ENCODE results near the gene GFI1.
"Not testable (repeated sequence)": the region's sequence is repeated elsewhere in the genome, so short reads cannot be mapped to it uniquely, and the experiment has no call there.

The GFI1 gene

DNA sequence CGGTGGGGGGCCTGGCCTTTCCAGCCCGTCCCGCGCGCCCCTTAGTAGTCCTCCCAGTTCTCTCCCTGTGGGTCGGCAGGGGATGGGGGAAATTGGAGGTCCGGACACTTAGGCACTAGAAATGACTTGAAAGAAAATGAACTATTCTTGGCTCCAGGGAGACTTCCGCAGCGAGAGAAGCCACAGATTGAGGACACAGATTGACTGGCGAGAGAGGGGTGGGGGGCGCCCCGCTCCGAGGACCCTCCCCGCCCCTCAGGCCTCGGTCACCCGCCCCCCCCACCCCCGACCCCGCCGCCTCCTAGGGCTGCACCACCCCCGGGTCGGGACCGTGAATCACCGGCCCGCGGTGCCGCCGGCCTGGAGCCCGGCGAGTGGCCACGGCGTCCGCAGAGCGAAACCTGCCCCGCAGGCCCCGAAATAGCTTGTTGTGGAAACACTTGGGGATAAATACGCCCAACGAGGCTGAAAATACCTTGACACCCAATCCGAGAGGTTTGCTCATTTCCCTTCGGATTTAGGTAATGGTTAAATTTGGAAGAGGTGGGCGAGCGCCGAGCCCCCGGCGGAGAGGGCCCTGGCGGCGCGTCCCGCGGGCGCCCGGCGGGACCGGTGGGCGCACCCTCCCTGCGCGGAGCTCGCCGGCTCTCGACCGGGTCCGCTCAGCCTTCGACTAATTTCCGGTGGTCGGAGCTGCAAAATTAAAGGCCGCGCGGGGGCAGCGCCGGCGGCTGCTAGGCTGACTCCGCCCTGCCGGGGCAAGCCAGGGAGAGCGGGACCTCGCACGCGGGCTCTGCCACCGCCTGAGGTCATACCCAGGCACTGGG is at the start of gene GFI1:
TSS of gene GFI1 (minus strand) at position 675 of the 827 bp plus-strand sequence. CDS start 3,438 bp downstream, outside the sequence.
- no peak for DNase-seq
- intact Hi-C loops (cut with DNase I) = no loop called here

DNA sequence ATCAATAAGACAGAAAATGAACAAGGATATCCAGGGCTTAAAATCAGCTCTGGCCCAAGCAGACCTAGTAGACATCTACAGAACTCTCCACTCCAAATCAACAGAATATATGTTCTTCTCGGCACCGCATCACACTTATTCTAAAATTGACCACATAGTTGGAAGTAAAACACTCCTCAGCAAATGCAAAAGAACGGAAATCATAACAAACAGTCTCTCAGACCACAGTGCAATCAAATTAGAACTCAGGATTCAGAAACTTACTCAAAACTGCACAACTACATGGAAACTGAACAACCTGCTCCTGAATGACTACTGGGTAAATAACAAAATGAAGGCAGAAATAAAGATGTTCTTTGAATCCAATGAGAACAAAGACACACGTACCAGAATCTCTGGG is 45.6 kb upstream of the GFI1 start:
- DNase-seq; intact Hi-C loops (cut with DNase I): not testable (repeated sequence)

DNA sequence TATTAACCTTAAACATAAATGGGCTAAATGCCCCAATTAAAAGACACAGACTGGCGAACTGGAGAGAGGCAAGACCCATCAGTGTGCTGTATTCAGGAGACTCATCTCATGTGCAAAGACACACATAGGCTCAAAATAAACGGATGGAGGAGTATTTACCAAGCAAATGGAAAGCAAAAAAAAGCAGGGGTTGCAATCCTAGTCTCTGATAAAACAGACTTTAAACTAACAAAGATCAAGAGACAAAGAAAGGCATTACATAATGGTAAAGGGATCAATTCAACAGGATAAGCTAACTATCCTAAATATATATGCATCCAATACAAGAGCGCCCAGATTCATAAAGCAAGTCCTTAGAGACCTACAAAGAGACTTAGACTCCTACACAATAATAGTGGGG is 45.2 kb upstream of the GFI1 start:
- DNase-seq; intact Hi-C loops (cut with DNase I): not testable (repeated sequence)

GRCh38 chr1:92527670-92528069 is 40.9 kb upstream of the GFI1 start:
- intact Hi-C loops (cut with DNase I) = no loop called here
- DNase-seq = no peak

DNA sequence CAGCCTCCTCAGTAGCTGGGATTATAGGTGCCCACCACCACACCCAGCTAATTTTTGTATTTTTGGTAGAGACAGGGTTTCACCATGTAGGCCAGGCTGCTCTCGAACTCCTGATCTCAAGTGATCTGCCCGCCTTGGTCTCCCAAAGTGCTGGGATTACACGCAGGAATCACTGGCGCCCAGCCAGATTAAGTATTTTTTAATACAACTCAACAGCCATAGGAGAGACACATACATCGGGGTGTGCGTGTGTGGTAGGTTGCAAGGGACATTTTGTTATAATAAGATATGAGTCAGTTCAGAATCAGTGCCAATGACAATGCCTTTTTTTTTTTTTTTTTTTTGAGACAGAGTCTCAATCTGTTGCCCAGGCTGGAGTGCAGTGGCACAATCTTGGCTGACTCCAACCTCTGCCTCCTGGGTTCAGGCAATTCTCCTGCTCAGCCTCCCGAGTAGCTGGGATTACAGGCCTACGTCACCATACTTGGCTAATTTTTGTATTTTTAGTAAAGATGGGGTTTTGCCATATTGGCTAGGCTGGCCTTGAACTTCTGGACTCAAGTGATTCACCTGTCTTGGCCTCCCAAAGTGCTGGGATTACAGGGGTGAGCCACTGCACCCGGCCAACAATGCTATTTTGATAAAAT is 38.3 kb upstream of the GFI1 start:
- DNase-seq = not testable (repeated sequence)

DNA sequence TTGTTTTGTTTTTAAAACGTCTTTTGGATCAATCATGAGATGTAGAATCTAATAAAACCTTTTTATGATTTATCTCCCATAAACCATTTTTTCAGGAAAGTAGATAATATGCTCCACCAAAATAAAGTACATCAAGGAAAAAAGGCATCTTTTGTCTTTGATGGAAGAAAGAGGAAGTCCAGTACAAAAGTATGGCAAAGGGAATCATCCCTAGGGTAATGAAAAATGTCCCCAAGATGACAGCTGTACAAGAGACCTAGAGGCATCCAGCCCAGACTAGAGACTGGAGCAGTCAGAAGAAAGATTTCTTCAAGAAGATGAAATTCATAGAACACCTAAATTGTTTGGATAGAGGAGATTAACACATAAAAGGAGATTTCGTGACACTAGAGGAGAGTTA is 32.3 kb upstream of the GFI1 start:
- DNase-seq = no peak
- intact Hi-C loops (cut with DNase I) = no loop called here

More for the DNA sequence above, 38.3 kb upstream of the GFI1 start:
- intact Hi-C loops (cut with DNase I) = not testable (repeated sequence)

GRCh38 chr1:92516574-92516973 is 29.8 kb upstream of the GFI1 start:
- intact Hi-C loops (cut with DNase I) = no loop called here
- DNase-seq = no peak

DNA sequence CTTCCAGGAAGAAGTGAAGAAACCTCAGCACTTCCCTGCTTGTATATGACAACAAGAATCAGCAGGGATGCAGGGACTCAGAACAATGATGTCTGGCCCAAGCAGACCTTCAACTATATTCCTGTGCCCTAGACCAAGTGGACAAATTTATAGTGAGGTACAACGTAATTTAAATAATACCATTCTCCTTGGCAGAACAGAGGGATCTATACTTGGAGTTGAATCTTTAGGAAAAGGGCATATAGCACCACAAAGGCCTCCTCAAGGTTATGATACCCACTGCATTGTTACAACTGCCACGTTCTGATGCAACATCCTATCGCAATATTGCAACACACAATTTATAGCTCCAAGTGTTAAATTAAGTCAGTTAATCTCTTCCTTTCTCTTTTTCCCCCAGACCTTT is 29.1 kb upstream of the GFI1 start:
- no peak for DNase-seq
- intact Hi-C loops (cut with DNase I) = no loop called here

- no peak for DNase-seq
- intact Hi-C loops (cut with DNase I) = no loop called here
Observed at GRCh38 chr1:92511541-92511940, 24.8 kb upstream of the GFI1 start.

- intact Hi-C loops (cut with DNase I) = no loop called here
- DNase-seq = no peak
Observed at GRCh38 chr1:92509619-92510018, 22.9 kb upstream of the GFI1 start.

DNA sequence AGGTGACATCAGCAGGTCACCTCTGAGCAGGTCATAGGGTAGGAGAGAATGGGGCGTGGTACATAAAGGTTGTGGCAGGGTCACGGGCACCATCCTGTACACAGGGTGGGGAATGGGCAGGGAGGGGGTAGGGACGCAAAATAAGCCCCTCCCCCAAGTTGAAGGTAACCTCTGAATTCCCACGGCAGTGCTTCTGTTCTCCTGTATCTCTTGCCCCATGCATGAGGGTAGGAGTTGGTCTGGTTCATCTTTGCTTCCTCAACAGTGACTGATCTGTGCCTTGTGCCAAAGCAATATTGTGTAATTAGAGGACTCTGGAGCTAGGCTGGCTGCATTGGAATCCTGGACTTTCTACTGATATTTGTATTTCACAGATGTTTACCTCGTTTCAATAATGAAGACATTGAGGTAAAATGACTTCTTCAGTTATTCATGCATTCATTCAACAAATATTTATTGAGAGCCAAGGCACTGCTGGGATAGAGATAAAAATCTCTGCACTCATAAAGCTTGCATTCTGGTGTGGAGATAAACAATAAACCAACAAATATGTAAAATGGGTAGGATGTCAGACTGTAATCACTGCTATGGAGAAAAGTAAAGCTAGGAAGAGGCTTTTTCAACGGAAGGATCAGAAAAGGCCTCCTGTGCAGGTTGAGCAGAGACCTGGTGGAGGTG is 18.4 kb upstream of the GFI1 start:
- intact Hi-C loops (cut with DNase I) = no loop called here

DNA sequence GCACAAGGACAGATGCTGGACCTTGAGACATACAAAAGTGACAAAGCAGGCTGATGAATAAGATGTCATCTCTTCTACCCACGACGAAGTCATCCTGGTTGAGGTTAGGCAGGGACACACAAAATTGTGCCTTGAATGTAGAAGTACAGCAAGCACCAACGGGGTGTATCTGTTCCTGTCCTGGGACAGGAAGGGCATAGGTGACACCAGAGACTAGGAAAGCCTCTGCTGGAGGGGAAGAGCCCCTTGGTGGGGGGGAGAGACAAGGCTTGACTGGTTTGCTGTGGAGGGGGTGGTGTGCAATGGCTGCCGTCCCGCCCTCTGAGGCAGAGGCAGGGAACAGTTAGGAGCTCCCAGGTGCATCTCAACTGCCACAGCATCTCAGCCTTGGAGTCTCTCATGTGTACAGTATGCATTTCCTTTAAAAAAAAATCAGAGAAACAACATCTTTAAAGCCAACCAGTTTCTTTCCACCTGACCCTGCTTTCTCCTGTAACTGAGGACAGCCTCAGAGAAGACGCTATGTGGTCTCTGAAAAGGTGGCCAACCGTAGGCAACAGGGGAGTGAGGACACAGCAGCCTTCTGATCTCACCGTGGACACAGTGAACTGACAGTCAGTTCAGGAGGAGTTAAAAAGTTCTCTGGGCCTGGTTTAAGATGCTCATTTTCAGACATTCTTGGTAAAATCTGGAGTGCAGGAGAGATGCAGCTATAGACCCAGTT is 17.7 kb upstream of the GFI1 start:
- DNase-seq = no peak

More for the DNA sequence above, 18.4 kb upstream of the GFI1 start:
- no peak for DNase-seq

DNA sequence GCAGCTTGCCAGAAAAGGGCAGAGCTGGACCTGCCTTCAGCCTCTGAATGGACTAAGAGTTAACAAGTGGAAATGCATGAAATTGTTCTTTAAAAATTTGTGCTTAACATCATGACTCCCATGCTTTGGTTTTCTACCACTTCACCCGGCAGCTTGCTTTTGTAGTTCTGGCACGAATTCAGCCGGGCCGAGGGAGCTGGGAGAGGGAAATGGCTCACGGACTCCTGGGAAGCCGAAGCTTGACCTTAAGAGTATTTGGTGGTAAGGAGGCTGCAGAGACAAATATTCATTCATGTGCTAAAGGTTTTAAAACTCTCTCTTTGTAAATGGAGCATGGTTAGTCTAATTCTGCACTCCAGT is 17.2 kb upstream of the GFI1 start:
- DNase-seq = no peak
- intact Hi-C loops (cut with DNase I) = no loop called here

More for the DNA sequence above, 17.7 kb upstream of the GFI1 start:
- intact Hi-C loops (cut with DNase I) = no loop called here

DNA sequence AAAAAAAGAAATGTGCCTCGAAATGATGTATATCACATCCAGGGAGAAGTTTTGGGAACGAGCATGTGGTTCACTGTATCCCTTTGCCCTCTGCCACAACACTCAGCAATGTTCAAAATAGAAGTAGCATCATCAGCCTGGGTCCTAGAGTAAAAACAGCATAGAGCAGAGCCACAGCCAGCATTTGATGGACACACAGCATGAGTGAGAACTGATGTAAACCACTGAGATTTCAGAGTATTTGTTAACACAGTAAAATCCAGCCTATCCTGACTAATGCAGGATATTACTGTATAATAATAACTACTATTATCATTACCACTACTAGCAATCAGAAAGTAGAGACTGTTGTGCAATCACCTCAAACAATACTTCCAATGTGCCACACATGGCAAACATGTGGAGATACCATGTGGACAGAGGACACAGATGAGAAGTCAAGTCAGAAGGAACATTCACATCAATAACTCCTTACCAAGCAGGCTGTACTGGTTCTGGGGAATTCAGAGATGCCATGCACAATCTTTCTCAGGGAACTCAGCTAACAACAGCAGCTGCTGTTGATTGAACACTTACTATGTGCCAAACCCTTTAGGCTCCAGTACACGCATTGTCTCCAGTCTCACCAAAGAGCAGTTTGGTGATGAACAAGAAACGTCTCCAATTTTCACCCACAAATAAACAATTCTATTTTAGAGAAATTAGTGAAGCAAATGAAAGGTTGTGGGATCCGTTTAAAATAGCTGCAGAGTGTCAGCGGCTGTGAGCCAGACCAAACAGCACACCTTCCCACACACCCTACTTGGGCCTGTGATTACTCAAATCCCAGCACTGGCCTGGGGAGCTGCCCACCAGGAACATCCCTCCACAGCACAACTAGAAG is 16.6 kb upstream of the GFI1 start:
- intact Hi-C loops (cut with DNase I) = no loop called here
- no peak for DNase-seq

DNA sequence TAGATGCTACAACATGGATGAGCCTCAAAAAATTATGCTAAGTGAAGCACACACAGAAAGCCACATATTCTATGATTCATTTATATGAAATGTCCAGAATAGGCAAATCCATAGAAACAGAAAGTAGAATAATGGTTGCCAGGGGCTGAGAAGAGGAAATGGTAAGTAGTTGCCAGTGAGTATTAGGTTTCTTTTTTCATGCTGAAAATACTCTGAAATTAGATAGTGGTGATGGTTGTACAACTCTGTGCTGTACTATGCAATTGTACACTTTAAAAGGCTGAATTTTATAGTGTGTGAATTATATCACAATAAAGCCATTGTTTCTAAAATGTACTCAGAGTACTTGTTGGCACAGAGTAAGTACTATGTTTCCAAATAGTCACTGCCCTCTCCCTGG is 15.5 kb upstream of the GFI1 start:
- intact Hi-C loops (cut with DNase I) = no loop called here
- no peak for DNase-seq

- intact Hi-C loops (cut with DNase I) = no loop called here
Observed at GRCh38 chr1:92500552-92500951, 13.8 kb upstream of the GFI1 start.

GRCh38 chr1:92495392-92496063 is 8.8 kb upstream of the GFI1 start:
- DNase-seq = no peak
- intact Hi-C loops (cut with DNase I) = no loop called here

More at GRCh38 chr1:92500552-92500951, 13.8 kb upstream of the GFI1 start:
- no peak for DNase-seq
